HL-60/S4 (cell line): Measurements from ENCODE around the gene HNRNPA3.
"Not testable (repeated sequence)": the region's sequence is repeated elsewhere in the genome, so short reads cannot be mapped to it uniquely, and the experiment has no call there.

ENCODE experiments used
- in situ Hi-C: fragments of 300-500 bp; cut with MboI; formaldehyde crosslinking; loops from 2 replicates; pipeline ENCODE4 v1.14.3; 2022; ENCODE audit warnings: low sequenced_read_pairs

HNRNPA3 gene

DNA sequence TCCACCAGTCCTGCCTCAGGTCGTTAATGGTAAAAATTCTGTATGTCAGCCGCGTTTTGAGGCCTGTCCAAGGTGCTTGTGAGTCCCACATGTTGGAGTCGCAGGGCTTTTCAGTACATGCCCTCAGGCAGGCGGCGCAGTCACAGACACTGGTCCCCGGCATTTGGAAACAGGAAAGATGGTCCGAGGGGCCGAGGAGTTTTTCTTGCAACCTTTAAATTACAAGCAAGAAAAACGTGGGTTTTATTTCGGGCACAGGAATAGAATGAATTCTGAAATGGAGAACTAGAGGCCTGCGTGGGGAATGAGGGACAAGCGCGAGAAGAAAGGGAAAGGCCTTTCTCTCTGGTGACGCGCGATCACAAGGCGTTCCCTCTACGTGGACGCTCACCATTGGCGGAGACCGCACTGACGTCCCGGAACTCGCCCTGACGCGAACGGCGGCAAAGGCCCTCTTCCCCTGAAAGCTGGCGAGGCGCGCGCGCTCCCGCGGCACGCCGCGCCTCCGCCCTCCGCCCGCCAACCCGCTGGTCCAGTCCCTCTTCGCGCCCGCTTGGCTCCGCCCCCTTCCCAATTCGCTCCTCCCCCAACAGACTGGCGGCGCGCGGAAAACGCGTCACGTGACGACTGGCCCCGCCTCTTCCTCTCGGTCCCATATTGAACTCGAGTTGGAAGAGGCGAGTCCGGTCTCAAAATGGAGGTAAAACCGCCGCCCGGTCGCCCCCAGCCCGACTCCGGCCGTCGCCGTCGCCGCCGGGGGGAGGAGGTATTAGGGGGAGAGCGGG lies at the start of gene HNRNPA3:
Gene HNRNPA3 (plus strand): TSS at position 689 of the 785 bp plus-strand sequence. CDS start 6 bp downstream, at position 695.
- in situ Hi-C loops = no loop called here

DNA sequence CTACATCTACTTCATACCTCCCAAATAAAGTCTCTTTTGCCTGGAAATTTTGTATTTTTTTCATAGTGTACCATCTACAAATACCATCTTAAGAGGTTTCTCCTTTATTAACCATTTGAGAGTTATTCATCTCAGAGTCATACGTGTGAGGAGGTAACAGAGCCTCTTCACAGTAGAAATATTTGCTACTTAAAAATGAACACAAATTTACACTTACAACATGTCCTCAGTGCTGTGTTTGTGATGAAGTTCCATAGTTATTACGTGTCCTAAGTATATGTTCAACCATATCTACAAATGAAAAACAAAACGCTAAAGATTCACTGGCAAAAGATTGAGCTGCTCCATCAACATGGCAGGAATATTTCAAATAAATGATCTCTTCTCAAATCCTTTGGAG lies 48.5 kb upstream of the HNRNPA3 start:
- in situ Hi-C loops = loop anchor here (25.0 kb wide), 1 partner anchor 573 kb away; no protein-coding TSS in a partner anchor

DNA sequence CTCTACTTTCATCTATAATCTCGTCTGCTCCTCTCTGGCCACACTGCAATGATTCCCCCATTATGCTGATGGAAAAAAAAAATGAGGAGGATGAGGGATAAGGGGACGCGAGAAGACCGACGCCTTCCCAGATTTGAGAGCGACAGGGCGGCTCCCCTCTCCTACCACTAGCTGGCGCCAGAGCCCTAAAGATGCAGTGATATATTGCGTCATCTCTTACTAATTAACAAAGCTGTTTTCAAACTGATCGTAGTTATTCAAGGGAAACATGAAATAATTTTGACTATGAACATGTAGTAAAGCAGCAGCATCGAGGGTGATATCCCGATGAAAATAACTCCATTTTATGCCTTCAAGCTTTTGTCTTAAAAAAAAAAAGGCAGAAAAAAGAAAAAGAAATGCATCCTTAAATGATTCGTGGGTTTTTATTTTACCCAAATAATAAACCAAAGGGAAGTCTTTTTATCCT lies 48.0 kb upstream of the HNRNPA3 start:
- in situ Hi-C loops = loop anchor here (5.0 to 25.0 kb wide), 2 partner anchors 168 to 573 kb away; no protein-coding TSS in a partner anchor

DNA sequence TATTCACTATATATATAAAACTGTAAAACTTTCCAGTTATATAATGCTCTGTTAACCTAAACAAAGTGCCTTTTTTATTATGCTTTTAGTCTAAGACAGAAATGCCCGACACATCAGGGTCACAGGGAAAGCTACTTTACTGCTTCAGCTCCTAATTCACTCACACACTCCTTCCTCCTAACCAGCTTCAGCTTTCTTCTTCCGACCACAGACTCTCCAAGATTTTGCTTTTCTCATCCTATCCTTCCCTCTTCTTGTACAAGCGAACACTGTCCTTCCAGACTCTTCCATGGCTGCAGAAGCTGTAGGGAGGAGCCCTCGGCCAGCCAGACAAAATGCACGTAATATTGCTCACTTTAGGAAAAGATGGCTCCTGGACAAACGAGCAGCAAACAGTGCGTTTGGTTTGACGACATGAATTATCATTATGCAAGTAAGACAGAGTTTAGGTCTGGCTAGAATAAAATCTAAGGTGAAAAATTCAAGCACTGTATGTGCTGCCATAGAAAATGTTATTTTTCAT lies 47.5 kb upstream of the HNRNPA3 start:
- in situ Hi-C loops = loop anchor here (5.0 to 25.0 kb wide), 2 partner anchors 167 to 572 kb away; no protein-coding TSS in a partner anchor

DNA sequence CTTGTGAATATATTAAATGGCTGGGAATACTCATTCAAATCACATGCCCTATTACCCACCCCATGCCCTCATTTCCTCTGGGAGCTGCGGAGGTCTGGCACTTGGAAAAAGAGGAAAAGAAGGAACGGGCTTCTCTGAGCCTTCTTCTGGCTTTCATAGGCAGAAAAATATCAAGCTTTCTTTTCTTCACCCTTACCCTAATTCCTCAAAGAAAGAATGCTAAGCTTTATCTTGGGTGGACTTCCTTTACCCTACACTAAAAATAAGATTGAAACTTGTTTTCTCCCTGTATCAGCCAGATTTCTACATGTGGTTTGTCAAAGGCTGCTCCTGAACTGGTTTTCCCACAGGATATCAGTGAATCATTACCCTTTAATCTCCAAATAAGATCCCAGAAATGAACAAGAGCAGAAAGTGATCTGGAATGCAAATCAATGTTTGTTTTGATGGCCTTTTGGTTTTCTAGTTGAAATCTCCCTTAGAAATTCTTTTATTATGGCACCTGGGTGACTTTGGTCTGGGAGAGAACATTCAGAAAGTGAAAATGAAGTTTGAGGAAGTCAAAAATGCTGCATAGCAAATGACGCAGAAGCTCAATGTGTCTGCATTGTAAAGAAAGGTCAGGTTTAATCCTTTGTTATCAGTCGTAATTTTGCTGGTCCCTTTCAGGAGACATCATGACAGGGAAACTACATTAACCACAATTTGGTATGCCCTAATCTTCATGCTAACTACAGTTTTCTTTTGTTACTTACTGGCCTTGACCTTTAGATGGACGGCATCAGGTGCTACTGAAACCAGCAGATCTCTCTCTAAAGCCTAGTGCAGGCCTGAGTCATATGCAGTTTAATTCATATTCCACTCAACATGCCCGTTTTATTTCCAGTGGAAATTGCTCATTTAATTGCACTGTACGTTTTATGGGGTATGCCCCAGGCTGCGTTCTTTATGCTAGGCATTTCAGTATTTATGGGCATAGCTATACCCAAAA lies 46.6 kb upstream of the HNRNPA3 start:
- in situ Hi-C loops = loop anchor here (5.0 to 25.0 kb wide), 2 partner anchors 166 to 571 kb away; no protein-coding TSS in a partner anchor

DNA sequence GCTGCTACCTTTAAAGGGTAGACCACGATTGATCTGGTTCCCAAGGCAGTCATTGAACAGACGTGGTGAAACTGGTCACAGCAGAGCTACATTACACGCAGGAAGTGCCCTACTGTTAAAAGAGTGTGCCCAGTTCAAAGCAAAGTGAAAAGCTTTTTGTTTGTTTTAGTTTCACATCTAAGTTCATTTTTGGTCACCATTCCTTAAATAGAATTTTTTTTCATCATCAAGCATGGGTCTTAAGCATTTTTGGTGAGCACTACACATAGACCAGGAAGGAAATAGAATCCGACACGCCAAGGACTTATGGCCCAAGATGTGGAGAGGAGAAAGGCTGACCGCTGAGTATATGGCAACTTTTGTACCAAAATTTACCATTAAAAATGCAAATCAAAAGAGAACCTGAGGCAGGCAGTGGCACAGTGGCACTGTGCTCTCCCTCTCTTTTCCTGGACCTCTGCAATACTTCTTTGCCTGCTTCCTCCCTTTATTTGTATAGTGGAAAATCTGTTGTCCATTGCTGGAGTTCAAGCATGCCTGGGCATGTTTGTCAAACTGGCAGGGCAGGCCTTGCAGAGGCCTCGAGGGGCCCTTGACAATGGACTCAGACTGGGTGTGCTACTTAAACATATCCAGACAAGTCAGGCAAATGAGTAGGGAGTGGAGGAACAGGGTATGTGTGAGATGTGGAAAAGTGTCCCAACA lies 42.6 kb upstream of the HNRNPA3 start:
- in situ Hi-C loops = loop anchor here (5.0 to 25.0 kb wide), 2 partner anchors 162 to 567 kb away; no protein-coding TSS in a partner anchor

DNA sequence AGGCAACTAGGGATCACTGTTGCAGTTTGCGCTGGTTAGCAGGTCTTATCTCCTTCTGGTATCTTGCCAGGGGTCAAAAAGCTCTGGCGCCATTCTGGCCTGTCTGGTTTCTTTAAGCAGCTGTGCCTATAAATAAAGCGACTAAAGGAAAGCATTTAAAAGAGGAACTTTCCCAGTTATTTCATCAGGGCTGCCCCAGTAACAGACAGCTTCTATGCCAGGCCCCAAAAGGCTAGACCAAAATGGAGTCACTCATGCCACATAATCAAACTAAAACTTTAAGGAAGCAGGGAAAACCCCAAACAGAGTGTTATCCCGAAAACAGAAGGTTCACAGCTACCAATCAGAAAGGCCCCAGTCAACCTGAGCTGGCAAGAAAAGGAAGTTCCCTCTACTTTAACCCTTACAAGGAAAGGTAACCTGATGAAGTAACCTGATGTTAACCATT lies 41.2 kb upstream of the HNRNPA3 start:
- in situ Hi-C loops = loop anchor here (25.0 kb wide), 1 partner anchor 566 kb away; no protein-coding TSS in a partner anchor

DNA sequence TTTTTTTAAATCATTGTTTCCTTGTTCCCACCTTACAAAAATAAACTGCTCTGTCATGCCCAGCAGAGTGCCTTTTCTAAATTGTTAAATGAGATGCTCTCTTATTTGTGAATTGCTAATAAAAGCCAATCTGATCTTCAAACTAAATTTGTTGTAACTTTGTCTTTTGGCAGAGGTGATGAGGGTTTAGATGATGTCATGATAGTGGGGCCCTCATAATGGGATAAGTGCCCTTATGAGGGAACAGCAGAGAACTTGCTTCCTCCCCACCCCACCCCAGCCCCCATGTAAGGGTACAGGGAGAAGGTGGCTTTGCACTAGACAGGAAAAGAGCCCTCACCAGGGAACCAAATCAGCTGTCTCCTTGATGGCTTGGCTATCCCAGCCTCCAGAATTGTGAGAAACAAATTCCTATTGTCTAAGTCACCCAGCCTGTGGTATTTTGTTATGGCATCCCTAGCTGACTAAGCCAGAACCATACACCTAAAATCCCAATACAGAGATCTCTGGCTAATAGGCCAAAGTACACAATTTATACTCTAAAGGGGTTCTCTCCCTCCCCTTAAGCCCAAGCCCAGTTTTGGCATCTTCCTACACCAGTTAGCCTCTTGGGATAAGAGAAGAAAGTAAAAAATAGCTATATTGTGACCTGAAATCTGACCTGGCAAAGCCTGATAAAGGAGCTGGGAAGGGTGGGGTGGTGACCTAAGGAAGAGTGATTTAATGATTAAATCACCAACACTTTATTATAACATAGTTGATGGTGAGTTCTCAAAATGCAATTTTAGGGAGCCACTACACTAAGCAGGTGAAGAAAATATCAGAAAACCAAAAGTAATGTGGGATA lies 40.3 kb upstream of the HNRNPA3 start:
- in situ Hi-C loops = loop anchor here (25.0 kb wide), 1 partner anchor 565 kb away; no protein-coding TSS in a partner anchor

DNA sequence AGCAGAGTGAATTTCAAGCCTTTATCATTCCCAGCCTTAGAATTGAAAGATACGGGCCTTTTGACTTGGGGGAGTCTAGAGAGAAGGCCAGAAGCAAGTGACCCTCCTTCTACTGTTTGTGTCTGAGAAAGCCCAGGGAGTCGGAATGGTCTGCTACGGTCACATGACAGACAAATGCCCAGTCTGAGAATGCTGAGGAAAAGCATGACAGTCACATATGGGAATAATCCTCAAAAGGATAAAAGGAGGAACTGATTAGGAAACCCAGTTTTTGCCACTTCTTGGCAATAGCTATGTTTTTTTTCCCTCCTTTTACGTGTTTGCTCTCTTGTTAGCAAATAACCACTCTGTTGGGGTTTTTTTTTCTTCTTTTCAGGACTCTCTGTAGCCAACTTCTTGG lies 38.1 kb upstream of the HNRNPA3 start:
- in situ Hi-C loops = loop anchor here (25.0 kb wide), 1 partner anchor 563 kb away; no protein-coding TSS in a partner anchor

DNA sequence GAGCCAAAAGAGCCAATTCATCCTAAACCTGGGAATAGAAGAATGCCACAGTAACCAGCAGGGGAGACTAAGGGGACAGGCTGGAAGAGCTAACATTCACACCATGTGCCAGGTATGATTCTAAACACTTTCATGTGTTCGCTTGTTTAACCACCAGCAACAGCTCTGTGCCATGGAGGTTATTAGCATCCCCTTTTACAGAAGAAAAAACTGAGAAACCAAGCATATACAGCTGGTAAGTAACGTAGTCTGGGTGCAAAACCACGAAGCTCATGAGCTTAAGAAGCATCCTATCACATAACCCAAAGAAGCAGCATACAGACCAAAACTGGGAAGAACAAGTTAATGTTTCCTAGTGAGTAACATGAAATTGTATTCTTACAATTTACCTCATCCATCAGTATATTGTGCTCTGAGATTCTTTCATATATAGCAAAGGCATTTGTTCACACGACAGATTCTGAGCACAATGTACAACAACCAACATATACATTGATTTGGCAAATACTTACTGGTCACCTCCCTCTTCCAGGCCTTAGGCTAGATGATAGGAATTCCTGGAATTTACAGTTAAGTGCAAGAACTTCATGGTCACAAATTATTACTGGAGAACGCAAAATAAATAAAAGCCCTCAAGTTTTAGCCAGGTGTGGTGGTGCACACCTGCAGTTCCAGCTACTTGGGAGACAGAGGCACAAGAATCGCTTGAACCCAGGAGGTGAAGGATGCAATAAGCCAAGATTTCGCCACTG lies 36.5 kb upstream of the HNRNPA3 start:
- in situ Hi-C loops = no loop called here

DNA sequence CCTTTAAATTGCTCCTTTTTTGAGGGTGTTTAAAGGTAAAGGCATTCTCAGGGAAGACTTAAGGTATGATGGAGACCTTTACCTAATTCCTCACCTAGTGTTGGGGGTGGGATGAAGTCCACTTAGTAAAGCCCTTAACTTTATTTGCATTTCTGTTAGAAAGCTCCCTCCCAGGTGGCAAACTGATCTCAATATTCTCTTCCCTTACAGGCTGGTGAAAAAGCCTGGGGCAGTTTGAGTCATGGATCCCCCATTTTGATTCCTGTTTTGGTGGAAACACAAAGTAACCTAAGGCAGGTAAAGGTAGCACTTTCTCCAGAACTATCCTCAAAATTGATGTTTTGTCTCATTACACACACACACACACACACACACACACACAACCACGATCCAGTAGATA lies 33.8 kb upstream of the HNRNPA3 start:
- in situ Hi-C loops = no loop called here

DNA sequence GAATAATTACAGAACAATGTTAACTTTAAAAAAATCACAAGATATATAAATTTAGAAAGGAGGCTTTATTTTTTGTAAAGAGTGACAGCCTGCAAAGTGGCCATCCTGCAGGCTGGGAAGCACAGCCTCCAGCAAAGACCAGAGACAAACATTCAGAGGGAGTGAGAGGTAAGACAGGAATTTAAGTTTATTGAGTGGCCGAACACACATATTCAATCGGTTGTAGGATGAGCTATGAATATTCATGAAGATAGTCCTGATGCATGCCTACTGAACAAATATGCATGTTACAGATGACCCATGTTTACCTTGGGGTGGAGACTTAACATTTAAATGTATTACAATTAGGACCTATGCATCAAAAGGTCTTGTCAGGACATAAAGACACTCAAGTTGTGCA lies 33.4 kb upstream of the HNRNPA3 start:
- in situ Hi-C loops = no loop called here

DNA sequence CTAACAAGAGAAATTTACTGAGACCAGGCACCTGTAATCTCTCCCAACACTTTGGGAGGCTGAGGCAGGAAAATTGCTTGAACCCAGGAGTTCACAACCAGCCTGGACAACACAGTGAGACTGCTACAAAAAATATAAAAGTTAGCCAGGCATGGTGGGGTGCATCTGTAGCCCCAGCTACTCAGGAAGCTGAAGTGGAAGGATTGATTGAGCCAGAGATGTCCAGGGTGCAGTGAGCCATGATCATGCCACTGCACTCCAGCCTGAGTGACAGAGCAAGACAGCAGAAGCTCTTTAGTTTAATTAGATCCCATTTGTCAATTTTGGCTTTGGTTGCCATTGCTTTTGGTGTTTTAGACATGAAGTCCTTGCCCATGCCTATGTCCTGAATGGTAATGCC lies 32.9 kb upstream of the HNRNPA3 start:
- in situ Hi-C loops = not testable (repeated sequence)

DNA sequence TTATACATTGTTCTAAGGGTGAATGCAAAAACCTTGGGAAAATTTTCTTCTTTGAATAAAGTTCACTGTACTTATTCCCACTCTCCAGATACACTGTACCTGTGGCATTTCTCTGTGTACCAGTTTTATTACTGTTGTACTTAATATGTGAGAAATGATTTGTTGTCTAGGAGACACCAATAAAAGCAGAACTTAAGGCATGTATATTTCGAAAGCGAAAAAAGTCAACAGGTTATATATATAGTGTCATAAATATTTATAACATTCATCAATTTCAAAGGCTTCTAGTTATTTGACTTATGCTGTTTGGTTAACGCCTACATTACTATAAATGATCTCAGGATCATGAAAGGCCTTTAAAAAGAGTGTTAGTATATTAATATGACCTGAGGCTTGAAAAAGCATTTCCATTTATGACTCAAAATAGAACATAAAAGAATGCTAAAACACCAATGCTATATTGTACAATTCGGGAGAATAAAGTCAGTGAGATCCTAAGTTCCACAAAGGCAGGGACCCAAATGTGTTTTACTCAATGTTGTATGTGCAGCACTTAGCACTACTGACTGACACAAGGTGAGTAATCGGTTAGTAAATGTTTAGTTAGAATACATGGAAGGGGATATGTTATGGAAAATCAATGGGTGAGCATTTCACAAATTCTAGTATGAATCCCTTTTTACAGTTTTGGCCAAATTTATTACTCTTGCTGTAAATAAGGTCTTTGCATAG lies 32.2 kb upstream of the HNRNPA3 start:
- in situ Hi-C loops = no loop called here

DNA sequence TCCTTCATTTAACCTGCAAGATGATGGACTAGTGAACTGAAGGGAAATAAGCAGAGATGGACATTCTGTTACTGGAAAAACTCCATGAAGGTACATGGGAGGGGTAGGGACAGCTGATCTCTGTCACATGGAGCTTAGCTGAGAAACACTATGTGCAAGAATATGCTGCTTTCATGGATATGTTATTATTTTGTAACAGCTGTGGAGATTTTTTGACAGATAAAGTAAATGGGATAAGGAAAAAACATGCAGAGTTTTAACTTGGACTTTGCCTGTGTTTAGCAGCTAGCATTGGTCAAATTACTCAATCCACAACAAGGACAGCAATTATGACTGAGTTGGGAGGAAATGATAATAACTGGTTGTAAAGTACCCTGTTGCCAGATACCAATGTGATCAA lies 28.7 kb upstream of the HNRNPA3 start:
- in situ Hi-C loops = no loop called here

DNA sequence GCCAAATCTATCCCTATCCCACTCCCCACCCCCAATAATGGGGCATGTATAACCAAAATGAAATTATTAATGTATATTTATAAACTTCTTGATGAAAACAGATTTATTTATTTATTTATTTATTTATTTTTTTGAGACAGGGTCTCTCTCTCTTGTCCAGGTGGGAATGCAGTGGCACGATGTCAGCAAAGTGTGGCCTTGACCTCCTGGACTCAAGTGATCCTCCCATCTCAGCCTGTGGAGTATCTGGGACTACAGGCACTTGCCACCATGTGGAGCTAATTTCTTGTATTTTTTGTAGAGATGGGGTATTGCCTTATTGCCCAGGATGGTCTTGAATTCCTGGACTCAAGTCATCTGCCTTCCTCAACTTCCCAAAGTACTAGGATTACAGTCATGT lies 28.0 kb upstream of the HNRNPA3 start:
- in situ Hi-C loops = no loop called here

DNA sequence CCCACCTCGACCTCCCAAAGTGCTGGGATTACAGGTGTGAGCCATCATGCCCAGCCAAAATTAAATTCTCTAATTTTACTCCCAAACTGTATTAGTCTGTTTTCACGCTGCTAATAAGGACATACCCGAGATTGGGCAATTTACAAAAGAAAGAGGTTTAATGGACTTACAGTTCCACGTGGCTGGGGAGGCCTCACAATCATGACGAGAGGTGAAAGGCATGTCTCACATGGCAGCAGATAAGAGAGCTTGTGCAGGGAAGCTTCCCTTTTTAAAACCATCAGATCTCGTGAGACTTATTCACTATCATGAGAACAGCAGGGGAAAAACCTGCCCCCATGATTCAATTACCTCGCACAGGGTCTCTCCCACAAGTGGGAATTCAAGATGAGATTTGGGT lies 26.6 kb upstream of the HNRNPA3 start:
- in situ Hi-C loops = not testable (repeated sequence)
